ENCODE data around the gene SPEN.

SPEN gene

GRCh38 chr1:15848143-15848928 lies 829 bp downstream of the SPEN start:
- Histone ChIP-seq H4K20me1 (ENCODE audit: insufficient read depth, low read length, poor library complexity, severe bottlenecking) (peaks cover 35% of the 10 kb centered on the region), H3K9ac (ENCODE audit: low read depth, low read length, poor library complexity, severe bottlenecking) (peak overlapping the region; percentile 97)

DNA sequence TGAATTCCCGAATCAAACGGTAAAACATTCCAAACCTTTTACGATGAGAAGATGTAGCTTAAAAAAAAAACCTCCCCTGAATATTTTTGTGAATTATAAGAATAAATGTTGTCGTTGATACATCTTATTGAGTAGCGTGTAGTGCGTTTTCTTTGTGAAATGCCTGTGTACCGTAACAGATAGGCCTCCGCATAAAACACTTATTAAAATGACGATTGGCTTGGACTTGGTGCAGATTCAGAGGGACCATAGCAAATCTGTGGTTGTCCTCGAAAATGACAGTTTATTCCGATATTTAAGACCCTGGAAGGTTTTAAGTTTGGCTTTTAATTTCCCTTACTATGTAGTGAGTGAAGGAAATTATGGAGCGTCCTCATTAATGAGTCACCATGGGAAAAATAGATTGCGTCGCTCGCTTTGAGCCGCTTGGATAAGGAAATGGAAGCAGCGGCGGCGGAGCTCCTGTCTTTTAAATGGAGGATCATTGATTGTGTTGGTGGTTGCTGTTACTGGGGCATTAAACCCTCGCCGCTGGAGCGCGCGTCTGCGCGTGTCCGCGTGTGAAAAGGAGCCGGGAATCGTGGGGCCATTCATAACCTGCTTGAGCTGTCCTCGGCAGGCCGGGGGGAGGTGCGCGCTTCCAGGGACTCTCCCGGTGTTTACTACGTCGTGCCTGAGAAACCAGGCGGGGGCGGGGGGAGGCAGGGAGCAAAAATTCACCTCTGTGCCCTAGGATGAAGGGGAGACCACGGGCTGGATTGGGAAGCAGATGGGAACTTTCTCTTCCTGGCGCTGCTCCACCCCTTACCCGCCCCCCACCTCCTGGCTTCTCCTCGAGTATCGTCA lies 1.6 kb downstream of the SPEN start:
- Histone ChIP-seq H4K20me1 (ENCODE audit: insufficient read depth, low read length, poor library complexity, severe bottlenecking) (peaks cover 35% of the 10 kb centered on the region), H3K4me1 (ENCODE audit: insufficient read depth, low read length, poor library complexity, severe bottlenecking) (peaks cover 45% of the 10 kb centered on the region), H3K4me3 (ENCODE audit: low read length, poor library complexity, severe bottlenecking) (peak overlapping the region; percentile 93), H3F3A (ENCODE audit: low read depth) (0 out of 2 replicates have a peak, but pooled peaks cover 1% of the 10 kb centered on the region), H3K4me2 (ENCODE audit: low read depth, low read length, poor library complexity, severe bottlenecking) (peak overlapping the region; percentile 97), H3K9ac (ENCODE audit: low read depth, low read length, poor library complexity, severe bottlenecking) (peak overlapping the region; percentile 97), H2AFZ (ENCODE audit: low read length) (peak overlapping the region; percentile 78), H3K27me3 (ENCODE audit: insufficient read depth, low read length, poor library complexity, severe bottlenecking) (no peaks in the 10 kb centered on the region), H3K36me3 (ENCODE audit: insufficient read depth, low read length) (no peaks in the 10 kb centered on the region), H3K79me2 (ENCODE audit: insufficient read depth, low read length) (peaks cover 95% of the 10 kb centered on the region), H3K9me2 (replicated peaks; ENCODE audit: low read depth, low read length) (no peaks in the 10 kb centered on the region), H3K9me3 (ENCODE audit: insufficient read depth, low read depth, low read length) (no peaks in the 10 kb centered on the region)
- TF ChIP-seq, protein P1, sequence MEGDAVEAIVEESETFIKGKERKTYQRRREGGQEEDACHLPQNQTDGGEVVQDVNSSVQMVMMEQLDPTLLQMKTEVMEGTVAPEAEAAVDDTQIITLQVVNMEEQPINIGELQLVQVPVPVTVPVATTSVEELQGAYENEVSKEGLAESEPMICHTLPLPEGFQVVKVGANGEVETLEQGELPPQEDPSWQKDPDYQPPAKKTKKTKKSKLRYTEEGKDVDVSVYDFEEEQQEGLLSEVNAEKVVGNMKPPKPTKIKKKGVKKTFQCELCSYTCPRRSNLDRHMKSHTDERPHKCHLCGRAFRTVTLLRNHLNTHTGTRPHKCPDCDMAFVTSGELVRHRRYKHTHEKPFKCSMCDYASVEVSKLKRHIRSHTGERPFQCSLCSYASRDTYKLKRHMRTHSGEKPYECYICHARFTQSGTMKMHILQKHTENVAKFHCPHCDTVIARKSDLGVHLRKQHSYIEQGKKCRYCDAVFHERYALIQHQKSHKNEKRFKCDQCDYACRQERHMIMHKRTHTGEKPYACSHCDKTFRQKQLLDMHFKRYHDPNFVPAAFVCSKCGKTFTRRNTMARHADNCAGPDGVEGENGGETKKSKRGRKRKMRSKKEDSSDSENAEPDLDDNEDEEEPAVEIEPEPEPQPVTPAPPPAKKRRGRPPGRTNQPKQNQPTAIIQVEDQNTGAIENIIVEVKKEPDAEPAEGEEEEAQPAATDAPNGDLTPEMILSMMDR (conservative IDR thresholded peaks at IDR 0.05; ENCODE audit: low read length): no peak
- TF ChIP-seq EZH2phosphoT487 (IDR thresholded peaks at IDR 0.05; ENCODE audit: borderline replicate concordance): no peak

More at GRCh38 chr1:15848143-15848928, 829 bp downstream of the SPEN start:
- TF ChIP-seq EZH2phosphoT487 (IDR thresholded peaks at IDR 0.05; ENCODE audit: borderline replicate concordance): no peak
- TF ChIP-seq, protein P1 (conservative IDR thresholded peaks at IDR 0.05; ENCODE audit: low read length): no peak
- H2AFZ ChIP-seq (ENCODE audit: low read length): no peak overlapping the region; the same call in 1 of the 2 replicates
- no peaks in the 10 kb centered on the region for H3K27me3 ChIP-seq (ENCODE audit: insufficient read depth, low read length, poor library complexity, severe bottlenecking)
- peak overlapping the region; percentile 93 for H3K4me3 ChIP-seq (ENCODE audit: low read length, poor library complexity, severe bottlenecking)
- peaks cover 52% of the 10 kb centered on the region for H3K4me1 ChIP-seq (ENCODE audit: insufficient read depth, low read length, poor library complexity, severe bottlenecking)
- no peaks in the 10 kb centered on the region for H3K36me3 ChIP-seq (ENCODE audit: insufficient read depth, low read length)
- peaks cover 93% of the 10 kb centered on the region for H3K79me2 ChIP-seq (ENCODE audit: insufficient read depth, low read length)
- no peaks in the 10 kb centered on the region for H3K9me2 ChIP-seq (replicated peaks; ENCODE audit: low read depth, low read length)
- H3F3A ChIP-seq (ENCODE audit: low read depth): peaks cover 8% of the 10 kb centered on the region; the same call in 1 of the 2 replicates
- peak overlapping the region; percentile 97 for H3K4me2 ChIP-seq (ENCODE audit: low read depth, low read length, poor library complexity, severe bottlenecking)
- H3K9me3 ChIP-seq (ENCODE audit: insufficient read depth, low read depth, low read length): no peaks in the 10 kb centered on the region

DNA sequence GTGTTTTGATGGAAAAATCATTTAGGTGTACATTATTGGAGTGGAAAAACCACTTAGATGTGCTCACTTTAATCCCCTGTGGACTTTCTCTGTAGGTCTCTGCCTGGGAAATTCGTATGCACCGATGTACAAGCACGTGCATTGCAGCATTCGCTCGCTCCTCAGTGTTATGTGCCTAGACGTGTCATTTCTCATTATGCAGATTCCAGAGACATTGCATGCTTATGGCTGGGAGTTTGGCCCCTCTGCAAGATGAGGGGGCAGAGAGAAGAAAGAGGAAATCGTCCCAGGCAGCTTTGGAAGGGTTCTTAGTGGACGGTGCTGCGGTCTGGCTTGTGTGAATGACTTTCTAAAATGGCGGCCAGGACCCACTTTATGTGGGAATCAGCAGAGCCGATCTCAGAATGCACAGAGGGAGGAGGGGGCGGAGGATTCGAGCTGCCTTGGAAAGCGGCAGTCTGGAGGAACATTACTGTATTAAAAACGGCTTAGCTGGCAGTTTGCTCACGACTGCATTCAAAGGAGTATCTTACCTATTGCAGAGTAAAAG lies 2.3 kb downstream of the SPEN start:
- peak overlapping the region; percentile 97 for H3K9ac ChIP-seq (ENCODE audit: low read depth, low read length, poor library complexity, severe bottlenecking)
- no peaks in the 10 kb centered on the region for H3K9me2 ChIP-seq (replicated peaks; ENCODE audit: low read depth, low read length)
- no peaks in the 10 kb centered on the region for H3K9me3 ChIP-seq (ENCODE audit: insufficient read depth, low read depth, low read length)
- peaks cover 95% of the 10 kb centered on the region for H3K79me2 ChIP-seq (ENCODE audit: insufficient read depth, low read length)
- peaks cover 42% of the 10 kb centered on the region for H4K20me1 ChIP-seq (ENCODE audit: insufficient read depth, low read length, poor library complexity, severe bottlenecking)
- TF ChIP-seq, protein P1 (conservative IDR thresholded peaks at IDR 0.05; ENCODE audit: low read length): no peak
- TF ChIP-seq EZH2phosphoT487 (IDR thresholded peaks at IDR 0.05; ENCODE audit: borderline replicate concordance): no peak
- H3K4me2 ChIP-seq (ENCODE audit: low read depth, low read length, poor library complexity, severe bottlenecking): peak overlapping the region; percentile 97
- H3K27me3 ChIP-seq (ENCODE audit: insufficient read depth, low read length, poor library complexity, severe bottlenecking): no peaks in the 10 kb centered on the region
- peak overlapping the region; percentile 93 for H3K4me3 ChIP-seq (ENCODE audit: low read length, poor library complexity, severe bottlenecking)
- H3F3A ChIP-seq (ENCODE audit: low read depth): 0 out of 2 replicates have a peak, but pooled peaks cover under 1% of the 10 kb centered on the region
- no peaks in the 10 kb centered on the region for H3K36me3 ChIP-seq (ENCODE audit: insufficient read depth, low read length)
- H2AFZ ChIP-seq (ENCODE audit: low read length): peak overlapping the region; percentile 78
- H3K4me1 ChIP-seq (ENCODE audit: insufficient read depth, low read length, poor library complexity, severe bottlenecking): peaks cover 38% of the 10 kb centered on the region
